Cortex of kidney (tissue), 1 donor: ENCODE results near the gene PDZD4.

ENCODE experiments used
- DNase-seq: peaks from one replicate; lab custom pipeline; 2025; lab: John Stamatoyannopoulos, UW

Gene PDZD4

GRCh38 chrX:153805436-153805835, 24.9 kb downstream of the PDZD4 start:
- no peak for DNase-seq

GRCh38 chrX:153804621-153805020, 25.7 kb downstream of the PDZD4 start:
- DNase-seq, result no peak

GRCh38 chrX:153804100-153804595, 26.2 kb downstream of the PDZD4 start:
- no peak for DNase-seq

- no peak for DNase-seq
Observed at GRCh38 chrX:153803211-153804099, 26.9 kb downstream of the PDZD4 start.

- DNase-seq, result no peak
Observed at GRCh38 chrX:153802513-153803045, 27.8 kb downstream of the PDZD4 start.

GRCh38 chrX:153801669-153802068, 28.7 kb downstream of the PDZD4 start:
- DNase-seq, result no peak

GRCh38 chrX:153800746-153801145, 29.6 kb downstream of the PDZD4 start:
- no peak for DNase-seq

GRCh38 chrX:153800177-153800722, 30.1 kb downstream of the PDZD4 start:
- no peak for DNase-seq

GRCh38 chrX:153799326-153799725, 31.0 kb downstream of the PDZD4 start:
- no peak for DNase-seq

GRCh38 chrX:153797415-153798015, 32.8 kb downstream of the PDZD4 start:
- no peak for DNase-seq

- DNase-seq, result no peak
Observed at GRCh38 chrX:153794897-153795816, 35.2 kb downstream of the PDZD4 start.

- no peak for DNase-seq
Observed at GRCh38 chrX:153794018-153794896, 36.1 kb downstream of the PDZD4 start, which contains the start of the genes IDH3G and SSR4. IDH3G (minus strand) TSS chrX:153794375; CDS start chrX:153794326, 49 bp downstream. SSR4 (plus strand) TSS chrX:153794668; CDS start chrX:153794688, 20 bp downstream.

GRCh38 chrX:153793291-153793690, 37.1 kb downstream of the PDZD4 start:
- no peak for DNase-seq

- DNase-seq, result no peak
Observed at GRCh38 chrX:153792368-153792767, 38.0 kb downstream of the PDZD4 start.

- DNase-seq, result no peak
Observed at GRCh38 chrX:153791104-153791852, 39.1 kb downstream of the PDZD4 start.

GRCh38 chrX:153789654-153790053, 40.7 kb downstream of the PDZD4 start:
- DNase-seq, result no peak

- DNase-seq, result no peak
Observed at GRCh38 chrX:153786669-153787068, 43.7 kb downstream of the PDZD4 start.

GRCh38 chrX:153784325-153784967, 45.9 kb downstream of the PDZD4 start:
- no peak for DNase-seq

- DNase-seq, result no peak
Observed at GRCh38 chrX:153783378-153784013, 46.8 kb downstream of the PDZD4 start.
